GM19468 (cell line): ENCODE measurements around the gene CA11.
"Not testable (repeated sequence)": the region's sequence is repeated elsewhere in the genome, so short reads cannot be mapped to it uniquely, and the experiment has no call there.

Source experiments
- ATAC-seq: cut with Tn5 transposase; IDR thresholded peaks from one replicate; pipeline ENCODE4 v1.9.1; 2021; ENCODE audit warnings: mild to moderate bottlenecking, moderate library complexity, moderate number of reproducible peaks; ENCODE audit not compliant: unreplicated experiment; ENCODE audit errors: extremely low read depth

Gene CA11

GRCh38 chr19:48646001-48646721 is at the start of gene CA11:
CA11 (minus strand) TSS chr19:48646187; CDS start chr19:48645632, 555 bp downstream.
- ATAC-seq: no peak

- not testable (repeated sequence) for ATAC-seq
Measured at GRCh38 chr19:48693629-48694028, 47.6 kb upstream of the CA11 start.

GRCh38 chr19:48689449-48689848 is 43.5 kb upstream of the CA11 start:
- ATAC-seq: no peak

- no peak for ATAC-seq
Measured at GRCh38 chr19:48687776-48688175, 41.8 kb upstream of the CA11 start.

GRCh38 chr19:48686637-48687036 is 40.6 kb upstream of the CA11 start:
- ATAC-seq: not testable (repeated sequence)

- no peak for ATAC-seq
Measured at GRCh38 chr19:48686088-48686487, 40.1 kb upstream of the CA11 start.

GRCh38 chr19:48685583-48685982 is 39.6 kb upstream of the CA11 start:
- no peak for ATAC-seq

- no peak for ATAC-seq
Measured at GRCh38 chr19:48683349-48683748, 37.4 kb upstream of the CA11 start.

GRCh38 chr19:48681127-48681470 is 35.1 kb upstream of the CA11 start:
- ATAC-seq: no peak

- no peak for ATAC-seq
Measured at GRCh38 chr19:48680436-48681126, 34.6 kb upstream of the CA11 start.

GRCh38 chr19:48680006-48680405 is 34.0 kb upstream of the CA11 start:
- not testable (repeated sequence) for ATAC-seq

GRCh38 chr19:48678201-48678600 is 32.2 kb upstream of the CA11 start:
- no peak for ATAC-seq

GRCh38 chr19:48676887-48677286 is 30.9 kb upstream of the CA11 start:
- ATAC-seq: no peak

- ATAC-seq: no peak
Measured at GRCh38 chr19:48676487-48676886, 30.5 kb upstream of the CA11 start.

GRCh38 chr19:48674921-48675824 is 29.2 kb upstream of the CA11 start:
- no peak for ATAC-seq

GRCh38 chr19:48674216-48674809 is 28.3 kb upstream of the CA11 start:
- no peak for ATAC-seq

GRCh38 chr19:48673436-48674100 is 27.6 kb upstream of the CA11 start:
- no peak for ATAC-seq

GRCh38 chr19:48672994-48673393 is 27.0 kb upstream of the CA11 start, which contains the start of gene NTN5:
NTN5 (minus strand) TSS chr19:48673017; CDS start chr19:48670986, 2,031 bp downstream.
- ATAC-seq: no peak

- ATAC-seq: no peak
Measured at GRCh38 chr19:48671446-48671995, 25.5 kb upstream of the CA11 start.
